ENCODE data around the gene UNC5A.

The UNC5A gene

DNA sequence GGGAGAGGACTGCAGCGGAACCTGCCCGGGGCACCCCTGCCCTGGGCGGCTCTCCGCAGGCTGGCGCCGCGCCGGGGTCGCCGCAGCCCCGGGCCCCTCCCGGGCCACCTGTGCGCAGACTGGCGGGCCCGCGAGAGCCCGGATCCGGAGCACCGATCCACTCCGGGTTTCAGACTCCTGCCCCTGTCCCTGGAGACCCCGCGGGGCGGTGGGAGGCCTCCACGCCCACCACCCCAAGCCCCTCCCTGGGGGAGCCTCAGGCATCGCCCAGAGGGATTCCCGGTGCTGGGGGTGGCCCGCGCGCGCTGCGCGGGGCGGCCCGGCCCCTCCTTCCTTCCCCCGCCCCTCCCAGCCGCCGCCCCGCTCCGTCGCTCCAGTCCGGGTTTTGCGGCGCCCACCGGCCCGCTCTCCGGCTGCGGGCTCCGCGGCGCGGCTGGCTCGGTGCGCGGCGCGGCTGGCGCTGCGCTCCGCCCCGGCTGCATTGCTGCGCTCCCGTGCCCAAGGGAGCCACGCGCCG, at the start of gene UNC5A:
TSS of gene UNC5A (plus strand) at position 479 of the 517 bp plus-strand sequence. CDS start 192 bp downstream, outside the sequence.
- peak; percentile 59 for DNase-seq

DNA sequence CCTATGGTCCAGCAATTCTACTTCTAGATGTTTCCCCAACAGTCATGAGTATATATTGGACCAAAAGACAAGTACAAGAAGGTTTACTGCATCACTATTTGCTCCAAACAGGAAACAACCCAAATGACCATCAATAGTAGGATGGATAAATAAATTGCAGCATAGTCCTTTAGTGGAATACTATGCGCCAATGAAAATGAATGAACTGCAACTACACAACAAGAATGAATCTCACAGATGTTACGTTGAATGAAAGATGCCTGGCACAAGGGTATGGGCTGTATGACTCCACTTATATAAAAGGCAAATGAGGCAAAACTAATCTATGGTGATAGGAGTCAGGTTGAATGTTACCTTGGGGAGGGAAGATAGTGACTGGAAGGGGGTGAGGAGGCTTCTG, 48.6 kb upstream of the UNC5A start:
- no peak for DNase-seq

DNA sequence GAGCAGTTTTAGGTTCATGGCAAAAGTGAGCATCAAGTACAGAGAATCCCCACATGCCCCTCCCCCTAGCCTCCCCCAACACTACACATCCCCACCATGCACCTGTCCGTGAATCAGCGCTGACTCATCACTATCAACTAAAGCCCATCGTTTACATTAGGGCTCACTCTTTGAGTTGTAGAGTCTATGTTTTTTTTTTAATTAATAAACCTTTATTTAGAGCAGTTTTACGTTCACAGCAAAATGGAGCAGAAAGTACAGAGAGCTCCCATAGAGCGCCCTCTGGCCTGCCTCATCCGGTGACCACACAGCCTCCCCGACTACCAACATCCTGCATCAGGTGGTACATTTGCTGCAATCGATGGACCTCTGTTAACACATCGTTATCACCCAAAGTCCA, 47.9 kb upstream of the UNC5A start:
- no peak for DNase-seq

GRCh38 chr5:176765687-176766086, 44.7 kb upstream of the UNC5A start:
- DNase-seq: no peak

DNA sequence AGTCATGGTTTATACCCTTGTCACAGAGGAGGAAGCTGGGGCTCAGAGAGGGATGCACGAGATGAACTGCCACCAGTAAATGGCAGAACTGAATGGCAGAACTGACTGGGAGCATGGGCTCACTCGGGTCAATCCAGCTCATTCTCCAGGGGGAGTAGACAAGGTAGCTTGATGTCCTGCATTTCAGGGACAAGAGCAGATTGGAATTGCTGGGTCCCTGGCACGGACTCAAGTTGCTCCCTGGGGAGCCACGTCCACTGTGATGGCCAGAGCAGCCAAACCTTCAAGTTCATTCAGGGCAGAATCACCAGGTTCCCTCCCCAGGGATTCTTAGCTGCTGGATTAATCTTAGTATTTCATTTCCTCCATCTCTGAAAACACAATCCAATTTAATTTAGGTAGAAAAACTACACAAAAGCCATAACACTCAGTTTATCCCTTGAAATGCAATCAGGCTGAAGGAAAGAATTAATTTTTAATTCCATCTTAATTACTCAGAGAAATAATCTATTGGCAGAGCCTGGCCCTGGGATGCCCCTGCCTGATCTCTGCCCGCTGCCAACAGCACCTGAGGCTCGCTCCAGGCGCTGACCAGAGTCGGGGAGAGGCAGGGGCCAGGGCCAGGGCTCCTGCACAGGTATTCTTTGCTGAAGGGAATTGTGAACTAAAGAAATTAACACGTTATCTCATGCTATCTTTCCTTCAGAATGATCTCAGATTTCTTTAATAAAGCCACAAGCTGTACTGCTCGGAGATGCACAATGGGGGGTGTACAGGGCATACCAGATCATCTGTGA, 42.0 kb upstream of the UNC5A start:
- no peak for DNase-seq

GRCh38 chr5:176769911-176770310, 40.4 kb upstream of the UNC5A start:
- no peak for DNase-seq

- DNase-seq: no peak
These were observed 39.9 kb upstream of the UNC5A start for GRCh38 chr5:176770431-176770830.

GRCh38 chr5:176771102-176771845, 39.1 kb upstream of the UNC5A start:
- DNase-seq: no peak

- DNase-seq: no peak
These were observed 37.8 kb upstream of the UNC5A start for GRCh38 chr5:176772271-176773210.

DNA sequence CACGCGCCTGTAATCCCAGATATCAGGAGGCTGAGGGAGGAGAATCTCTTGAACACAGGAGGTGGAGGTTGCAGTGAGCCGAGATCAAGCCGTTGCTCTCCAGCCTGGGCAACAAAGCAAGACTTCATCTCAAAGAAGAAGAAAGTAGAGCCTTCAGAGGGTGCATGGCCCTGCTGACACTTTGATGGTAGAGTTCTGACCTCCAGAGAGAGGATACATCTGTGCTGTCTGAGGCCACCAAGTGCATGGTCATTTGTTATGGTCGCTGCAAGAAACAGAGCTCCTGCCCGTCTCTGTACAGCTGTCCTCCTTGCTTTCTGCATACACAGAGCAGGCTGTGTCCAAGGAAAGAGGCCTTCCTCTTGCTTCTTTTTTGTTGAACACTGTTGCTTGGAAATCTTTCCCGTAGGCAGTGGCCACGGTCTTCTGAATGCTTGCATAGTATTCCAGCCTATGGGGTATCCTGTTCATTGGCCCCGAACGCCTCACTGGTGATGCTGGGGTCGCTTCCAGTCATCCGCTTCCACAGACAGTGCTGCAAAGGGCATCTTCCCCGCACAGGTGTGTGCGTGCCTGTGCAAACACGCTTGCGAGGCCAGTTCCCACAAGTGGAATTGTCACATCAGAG, 36.8 kb upstream of the UNC5A start:
- no peak for DNase-seq

DNA sequence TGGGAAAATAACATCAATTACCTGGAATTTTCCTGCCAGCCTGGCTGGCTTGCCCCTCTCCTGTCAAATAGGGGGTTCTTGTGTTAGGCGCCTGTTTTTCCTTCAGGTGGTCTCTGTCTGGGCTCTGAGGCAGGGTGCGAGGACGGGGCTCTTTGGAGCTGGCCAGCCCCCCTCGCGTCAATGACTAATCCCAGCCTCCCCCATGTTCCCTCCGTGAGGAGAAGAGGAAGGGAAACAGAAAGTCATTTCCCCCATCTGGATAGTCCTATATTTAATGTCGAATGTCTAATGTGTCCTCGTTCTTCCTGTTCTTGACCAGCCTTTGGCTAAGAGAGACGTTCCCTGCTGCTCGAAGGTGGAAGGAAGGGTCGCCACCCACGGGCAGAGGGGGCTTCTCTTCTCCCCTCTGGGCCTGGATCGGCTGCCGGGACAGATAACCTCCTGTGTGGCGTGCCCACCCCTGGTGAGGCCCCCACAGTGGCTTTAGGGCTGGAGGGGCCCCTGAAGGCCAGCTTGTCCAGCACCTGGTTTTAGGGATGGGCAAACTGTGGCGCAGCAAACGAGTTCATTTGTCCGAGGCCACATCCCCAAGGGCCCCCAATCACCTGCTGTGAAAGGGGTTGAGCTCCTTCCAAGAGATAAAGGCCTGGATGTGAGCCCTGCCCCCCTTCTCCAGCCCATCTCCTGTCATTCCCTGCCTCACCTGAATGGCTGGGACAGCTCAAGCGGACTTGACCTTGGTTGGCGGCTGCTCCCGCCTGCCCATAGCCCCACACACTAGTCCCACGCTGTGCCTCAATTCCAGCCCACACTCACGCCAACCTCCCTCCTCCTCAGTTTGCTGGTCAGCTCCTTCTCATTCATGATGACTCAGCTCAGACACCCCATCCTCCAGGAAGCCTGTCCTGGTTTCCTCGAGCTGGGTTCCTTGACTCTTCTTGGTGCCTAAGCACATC, 35.9 kb upstream of the UNC5A start:
- DNase-seq: no peak

DNA sequence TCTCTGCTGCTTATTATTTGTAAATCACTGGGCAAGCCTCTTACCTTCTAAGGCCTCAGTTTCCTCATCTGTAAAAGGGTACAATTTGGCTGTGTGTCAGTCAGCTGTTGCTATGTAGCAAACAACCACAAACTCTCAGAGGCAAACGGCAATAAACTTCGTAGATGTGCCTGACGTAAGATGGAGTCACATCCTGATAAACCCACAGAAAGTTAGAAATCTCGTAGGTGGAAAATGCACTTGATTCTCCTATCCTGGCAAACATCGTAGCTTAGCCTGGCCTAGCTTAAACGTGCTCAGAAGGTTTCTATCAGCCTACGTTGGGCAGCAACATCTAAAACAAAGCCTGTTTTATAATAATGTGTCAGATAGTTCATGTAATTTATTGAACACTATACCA, 35.0 kb upstream of the UNC5A start:
- DNase-seq: no peak

- DNase-seq: no peak
These were observed 34.1 kb upstream of the UNC5A start for GRCh38 chr5:176776141-176776865.

- no peak for DNase-seq
These were observed 33.4 kb upstream of the UNC5A start for GRCh38 chr5:176776916-176777315.

GRCh38 chr5:176778921-176779465, 31.4 kb upstream of the UNC5A start:
- DNase-seq: no peak

DNA sequence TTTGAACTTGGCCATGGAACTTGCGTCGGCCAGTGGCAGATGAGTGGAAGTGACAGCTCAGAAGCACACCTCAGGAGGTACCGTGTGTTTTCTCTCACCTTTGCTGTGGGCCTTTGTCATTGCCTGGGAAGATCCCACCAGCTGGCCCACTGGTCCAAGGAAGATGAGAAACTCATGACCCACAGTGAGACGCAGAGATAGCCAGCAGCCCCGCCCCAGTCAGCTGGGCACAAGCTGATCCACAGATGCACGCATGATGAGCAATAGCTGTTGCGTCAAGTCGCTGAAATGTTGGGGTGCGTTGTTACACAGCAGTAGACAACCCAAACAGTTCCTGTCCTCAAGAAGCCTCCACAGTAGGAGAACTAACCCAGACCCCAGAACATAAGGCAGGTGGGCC, 30.8 kb upstream of the UNC5A start:
- DNase-seq: no peak

DNA sequence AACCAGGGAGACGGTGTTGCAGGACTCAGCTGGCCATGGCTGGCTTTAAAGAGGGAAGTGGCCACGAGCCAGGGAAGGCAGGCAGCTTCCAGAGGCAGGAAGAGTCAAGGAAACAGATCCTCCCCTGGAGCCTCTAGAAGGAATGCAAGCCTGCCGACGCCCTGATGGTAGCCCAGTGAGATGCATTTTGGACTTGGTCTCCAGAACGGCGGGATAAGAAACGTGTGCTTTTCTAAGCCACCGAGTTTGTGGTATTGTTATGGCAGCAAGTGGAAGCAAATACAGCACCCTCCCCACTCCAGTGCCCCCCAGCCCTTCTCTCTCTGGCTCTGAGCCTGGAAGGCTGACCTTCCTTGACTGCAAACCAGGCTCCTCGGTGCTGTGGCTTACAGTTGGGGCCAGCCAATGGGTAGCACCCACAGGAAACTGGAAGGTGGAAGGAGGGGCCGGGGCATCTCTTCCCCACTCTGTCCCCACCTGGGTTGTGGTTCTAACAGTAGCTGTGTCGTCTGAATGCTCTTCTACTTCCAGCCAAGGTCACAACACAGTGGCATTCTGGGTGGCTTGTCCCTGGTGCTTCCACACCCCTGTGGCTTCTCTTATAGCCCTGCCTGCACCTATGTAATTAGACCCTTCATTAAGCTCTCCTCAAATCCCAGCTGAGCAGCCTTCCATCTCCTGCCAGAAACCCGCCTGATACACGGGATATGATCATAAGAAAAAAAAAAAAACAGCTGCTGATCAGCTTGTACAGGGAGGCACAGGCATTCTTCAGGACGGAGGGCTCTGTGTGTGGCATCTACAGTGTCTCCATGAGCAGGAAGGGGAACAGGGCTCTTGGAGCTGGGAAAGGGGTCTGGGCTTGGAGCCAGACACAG, 29.9 kb upstream of the UNC5A start:
- no peak for DNase-seq

GRCh38 chr5:176781054-176781375, 29.3 kb upstream of the UNC5A start:
- DNase-seq: no peak

Measured in fibroblast of skin of right biceps (primary cell).